Urothelium cell line (cell line): ENCODE results near the gene GALNTL6.
A peak's percentile ranks its signal among the peaks of the same experiment; 100 is the strongest.
"Not testable (repeated sequence)": the region's sequence is repeated elsewhere in the genome, so short reads cannot be mapped to it uniquely, and the experiment has no call there.

Source experiments
- DNase-seq: peaks from one replicate; pipeline ENCODE4 v3.0.0; 2011; ENCODE audit warnings: low spot score, mixed read lengths
- FAIRE-seq: peaks from 2 replicates; lab custom pipeline; 2011; peaks lifted over from hg19 to GRCh38; lab: Jason Lieb, UNC

GALNTL6 gene

DNA sequence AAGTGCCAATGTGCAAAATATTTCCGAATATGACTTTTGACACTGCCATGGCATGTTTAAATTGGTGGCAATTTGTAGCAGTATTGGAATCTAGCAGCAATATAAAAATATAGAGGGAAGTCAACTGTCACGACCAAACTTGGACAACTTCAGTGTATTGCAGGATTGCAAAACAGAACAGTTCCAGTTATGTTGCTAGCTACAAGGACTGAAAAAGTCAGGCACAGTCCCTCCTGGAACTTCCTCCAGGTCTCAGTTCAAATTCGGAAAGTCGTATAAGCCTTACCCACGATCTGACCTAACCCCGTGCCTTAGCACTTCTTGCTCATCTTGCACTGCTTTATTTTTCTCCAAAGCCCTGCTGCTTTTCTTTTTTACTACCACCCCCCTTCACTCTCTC lies 965.4 kb downstream of the GALNTL6 start:
- FAIRE-seq: no peak
- no peak for DNase-seq

GRCh38 chr4:172780566-172781081 lies 967.4 kb downstream of the GALNTL6 start:
- FAIRE-seq (no peak), DNase-seq (no peak)

DNA sequence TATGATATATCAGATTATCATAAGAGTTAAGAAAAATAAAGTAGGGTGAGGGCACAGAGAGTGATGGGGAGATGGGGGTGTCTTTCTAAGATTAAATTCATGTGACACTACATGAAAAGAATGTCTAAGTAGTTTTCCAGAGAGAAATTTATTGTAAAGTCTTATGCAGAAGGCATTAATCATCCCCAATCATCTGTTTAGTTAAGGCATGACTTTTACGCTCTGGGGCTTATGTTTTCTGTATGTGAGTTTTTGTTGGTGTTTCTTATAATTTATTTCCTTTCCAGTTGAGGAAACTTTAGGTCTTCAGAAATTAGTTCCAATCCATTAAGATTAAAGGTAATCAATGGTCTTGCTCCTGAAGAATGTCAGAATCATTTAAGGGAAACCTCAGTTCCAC lies 972.4 kb downstream of the GALNTL6 start:
- no peak for DNase-seq
- FAIRE-seq: no peak

DNA sequence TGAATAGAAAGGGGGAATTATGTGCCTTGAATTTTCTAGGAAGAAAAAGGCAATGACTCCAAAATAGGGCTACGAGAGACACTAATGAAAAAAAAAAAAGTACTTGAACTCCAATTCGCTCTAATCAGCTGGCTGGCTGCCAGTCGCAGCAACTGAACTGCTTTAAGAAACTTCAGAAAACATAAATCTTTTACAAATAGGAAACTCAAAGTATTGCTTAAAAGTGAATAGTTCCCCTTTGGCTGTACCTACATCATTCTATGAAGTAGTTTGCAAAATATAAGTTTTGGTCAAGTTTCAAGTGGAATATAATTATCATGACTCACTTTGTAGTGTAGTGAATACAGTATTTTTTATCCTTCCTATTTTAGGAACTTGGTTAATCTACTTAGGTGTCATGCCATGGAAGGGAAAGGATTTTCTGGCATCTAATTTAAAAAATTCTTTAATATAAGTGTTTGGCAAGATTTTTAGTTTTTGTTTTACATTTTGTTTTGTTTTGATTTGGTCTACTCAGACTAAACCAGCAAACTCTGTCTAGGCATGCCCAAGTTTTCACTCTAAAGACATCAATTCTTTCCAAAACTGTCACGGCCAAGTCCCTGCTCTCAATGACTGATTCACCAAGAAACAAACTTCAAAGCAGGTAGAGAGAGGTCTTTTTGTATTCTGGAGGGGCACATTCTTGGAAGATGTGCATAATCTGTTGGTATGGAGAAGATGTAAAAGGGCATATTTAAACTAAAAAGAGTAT lies 973.0 kb downstream of the GALNTL6 start:
- DNase-seq: no peak
- FAIRE-seq: no peak

DNA sequence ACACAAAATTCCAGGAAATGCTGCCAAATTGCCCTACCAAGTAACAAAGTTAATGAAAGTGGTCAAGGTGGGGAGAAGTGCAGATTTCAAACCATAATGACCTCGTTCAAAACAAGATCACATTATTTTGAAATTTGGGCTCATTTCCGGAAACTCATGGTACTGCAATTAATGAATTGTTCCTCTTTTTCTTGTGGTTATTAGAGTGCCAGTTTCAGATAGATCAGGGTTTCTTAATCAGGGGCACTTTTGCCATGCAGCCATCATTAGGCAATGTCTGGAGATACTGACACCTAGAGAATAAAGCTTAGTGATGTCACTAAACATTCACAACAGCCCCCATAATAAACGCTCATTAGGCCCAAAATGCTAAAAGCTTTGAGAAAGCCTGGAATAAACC lies 973.9 kb downstream of the GALNTL6 start:
- FAIRE-seq (no peak), DNase-seq (no peak)

GRCh38 chr4:172791841-172792240 lies 978.6 kb downstream of the GALNTL6 start:
- no peak for DNase-seq
- FAIRE-seq: no peak

DNA sequence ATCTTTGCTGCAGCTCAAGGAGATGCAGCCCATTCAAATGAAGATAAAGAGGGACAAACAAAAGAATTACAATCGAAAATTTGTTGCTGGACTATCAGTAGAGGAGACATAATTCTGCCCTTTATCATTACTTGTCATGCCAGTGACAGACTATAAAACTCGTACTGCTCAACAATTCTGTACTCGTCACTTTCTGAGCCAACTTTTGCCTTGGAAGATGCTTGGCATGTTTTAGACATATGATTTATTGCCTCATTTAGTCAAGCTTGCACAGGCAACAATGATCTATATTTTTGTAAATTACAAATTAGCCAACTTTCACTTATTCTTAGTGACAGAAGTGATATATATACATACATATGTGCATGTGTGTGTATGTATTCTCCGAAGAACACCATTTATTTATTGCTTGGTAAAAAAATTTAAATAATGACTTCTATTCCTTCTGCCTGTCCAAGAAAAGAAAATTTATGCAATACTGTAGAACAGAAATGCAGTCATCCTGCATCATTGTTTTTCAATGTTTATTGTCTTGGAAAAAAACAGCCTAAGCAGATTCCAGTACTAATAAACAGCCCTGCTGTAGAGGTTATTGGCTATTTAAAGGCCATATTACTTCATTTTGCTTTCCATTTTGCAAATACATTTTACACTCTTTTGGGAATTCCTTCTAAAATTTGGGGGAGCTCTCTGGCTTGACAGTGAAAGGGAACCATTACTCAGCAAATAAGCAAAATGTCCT lies 980.5 kb downstream of the GALNTL6 start:
- FAIRE-seq (no peak), DNase-seq (no peak)

- no peak for FAIRE-seq
Observed at GRCh38 chr4:172794307-172794703, 981.1 kb downstream of the GALNTL6 start.

GRCh38 chr4:172797281-172797680 lies 984.1 kb downstream of the GALNTL6 start:
- DNase-seq, FAIRE-seq: not testable (repeated sequence)

More at GRCh38 chr4:172794307-172794703, 981.1 kb downstream of the GALNTL6 start:
- DNase-seq: no peak

GRCh38 chr4:172802032-172802431 lies 988.8 kb downstream of the GALNTL6 start:
- no peak for FAIRE-seq

DNA sequence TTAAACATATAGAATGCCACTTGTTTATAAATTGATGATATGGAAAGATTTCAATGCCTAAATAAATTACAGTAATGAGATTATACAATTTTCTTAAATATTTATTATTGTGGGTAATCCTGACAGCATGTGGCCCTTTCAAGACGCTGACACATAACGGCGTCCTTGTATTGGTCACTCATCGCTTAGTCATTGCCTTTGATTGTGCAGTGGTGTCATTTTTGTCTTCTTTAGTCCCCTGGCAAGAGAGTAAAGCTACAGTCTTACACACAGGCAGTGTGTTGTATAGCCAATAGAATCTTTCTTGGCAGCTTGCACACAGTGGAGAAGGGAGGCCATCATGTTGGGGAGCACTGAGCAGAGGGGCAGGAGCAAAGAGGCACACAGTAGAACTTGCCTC lies 993.6 kb downstream of the GALNTL6 start:
- no peak for DNase-seq

More at GRCh38 chr4:172802032-172802431, 988.8 kb downstream of the GALNTL6 start:
- DNase-seq: no peak

GRCh38 chr4:172808196-172808595 lies 995.0 kb downstream of the GALNTL6 start:
- no peak for FAIRE-seq
- DNase-seq: no peak

More for the DNA sequence above, 993.6 kb downstream of the GALNTL6 start:
- no peak for FAIRE-seq

DNA sequence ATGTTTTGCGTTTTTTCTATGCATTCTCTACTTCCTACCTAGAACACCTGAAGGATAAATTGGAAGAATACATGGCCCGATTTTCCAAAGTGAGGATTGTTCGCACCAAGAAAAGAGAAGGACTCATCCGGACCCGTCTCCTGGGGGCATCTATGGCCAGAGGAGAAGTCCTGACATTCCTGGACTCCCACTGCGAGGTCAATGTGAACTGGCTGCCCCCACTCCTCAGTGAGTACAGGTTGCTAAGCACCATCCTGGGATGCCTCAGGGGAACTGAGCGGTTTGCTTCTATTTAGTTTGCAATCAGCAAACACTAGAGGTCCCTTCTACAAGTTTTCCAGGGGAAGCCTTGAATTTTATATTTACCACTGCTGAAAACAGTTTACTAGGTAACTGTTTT lies 996.1 kb downstream of the GALNTL6 start:
- DNase-seq (no peak), FAIRE-seq (no peak)

- peak; percentile 13 for DNase-seq
- no peak for FAIRE-seq
Observed at GRCh38 chr4:172813359-172813923, 1000.2 kb downstream of the GALNTL6 start.

DNA sequence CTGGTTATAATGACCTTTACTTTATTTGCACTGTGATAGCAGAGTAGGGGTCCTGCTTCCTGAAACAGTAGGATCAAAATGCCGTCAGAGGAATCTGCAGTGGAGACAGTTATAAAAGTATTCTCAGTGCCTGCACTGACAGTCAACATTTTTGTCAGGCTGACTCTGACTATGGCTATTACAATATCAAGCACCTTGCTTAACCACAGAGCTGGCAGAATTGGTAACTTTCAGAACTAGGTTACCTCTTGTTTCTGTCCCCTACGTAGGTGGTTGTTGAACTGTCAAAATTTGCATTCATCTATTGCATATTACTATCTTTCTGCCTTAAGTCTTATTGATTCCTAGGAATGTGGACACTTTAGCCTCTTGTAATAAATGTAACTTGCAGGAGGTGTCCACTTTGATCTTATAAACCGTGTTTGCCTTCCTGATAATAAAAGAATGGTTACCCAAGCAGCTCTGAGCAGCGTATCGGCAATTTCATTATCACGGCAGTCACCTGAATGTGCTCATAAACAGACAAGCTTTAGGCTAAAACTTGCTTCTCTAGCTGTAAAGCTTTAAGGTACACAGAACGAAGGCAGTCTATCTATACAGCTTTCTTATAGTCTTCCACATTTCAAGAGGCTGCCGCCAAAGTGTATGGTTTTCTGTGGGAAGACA lies 1002.4 kb downstream of the GALNTL6 start:
- DNase-seq (no peak), FAIRE-seq (no peak)

DNA sequence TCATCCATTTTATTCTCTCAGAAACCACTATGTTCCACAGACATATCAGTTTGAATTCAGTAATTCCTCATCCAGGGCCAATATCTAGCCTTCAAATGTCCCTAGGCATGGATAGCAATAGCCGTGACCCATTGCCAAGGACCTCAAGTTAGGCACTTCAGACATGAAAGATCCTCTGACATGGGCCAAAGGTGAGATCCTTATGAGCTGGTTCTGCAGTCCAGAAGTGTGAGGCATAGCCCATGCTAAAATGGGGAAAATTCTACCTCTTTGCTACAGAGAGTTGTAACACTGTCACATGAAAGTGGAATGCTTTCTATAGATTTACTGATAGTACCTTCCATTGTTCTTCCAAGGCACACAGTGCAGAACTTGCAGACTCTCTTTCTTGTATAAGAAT lies 1005.7 kb downstream of the GALNTL6 start:
- no peak for DNase-seq
- FAIRE-seq: no peak

GRCh38 chr4:172819353-172819752 lies 1006.1 kb downstream of the GALNTL6 start:
- FAIRE-seq (no peak), DNase-seq (no peak)

- DNase-seq: no peak
Observed at GRCh38 chr4:172822331-172822730, 1009.1 kb downstream of the GALNTL6 start.

DNA sequence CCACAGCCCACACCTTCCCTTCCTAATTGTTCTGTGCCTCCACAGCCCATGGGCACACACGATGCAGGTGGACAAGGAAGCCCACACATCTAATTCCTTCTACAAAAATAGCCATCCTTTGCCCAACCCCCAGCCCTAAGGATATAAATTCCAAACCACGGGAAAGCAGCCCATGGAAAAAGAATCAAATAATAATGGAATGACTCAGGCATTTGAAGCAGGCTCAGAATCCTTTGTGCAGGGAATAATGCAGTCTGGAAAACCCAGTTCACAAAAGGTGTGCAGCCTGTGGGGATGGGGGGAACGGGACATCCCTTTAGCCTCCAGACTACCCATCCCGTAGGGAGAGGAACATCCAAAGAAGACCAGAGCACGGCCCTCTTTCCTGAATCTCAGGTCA lies 1013.1 kb downstream of the GALNTL6 start:
- DNase-seq: peak; percentile 37
- no peak for FAIRE-seq

More at GRCh38 chr4:172822331-172822730, 1009.1 kb downstream of the GALNTL6 start:
- FAIRE-seq: no peak

- DNase-seq: no peak
Observed at GRCh38 chr4:172826861-172827260, 1013.7 kb downstream of the GALNTL6 start.

GRCh38 chr4:172830295-172830764 lies 1017.1 kb downstream of the GALNTL6 start:
- FAIRE-seq (no peak), DNase-seq (no peak)

More at GRCh38 chr4:172826861-172827260, 1013.7 kb downstream of the GALNTL6 start:
- FAIRE-seq: no peak
